Measurements from ENCODE around the gene MYOZ2.

GRCh38 chr4:119227690-119228089 lies 92.1 kb downstream of the MYOZ2 start:
- TF ChIP-seq FOXM1 (CRISPR knock-in tag; IDR thresholded peaks at IDR 0.05) = no peak
- no peak for TF ChIP-seq GTF3A (CRISPR knock-in tag; conservative IDR thresholded peaks at IDR 0.05)
- no peak for TF ChIP-seq EP300 (IDR thresholded peaks at IDR 0.05; ENCODE audit: low read depth in 2 of 2, low read length in 2 of 2)
- TF ChIP-seq EP300 (CRISPR knock-in tag; IDR thresholded peaks at IDR 0.05; ENCODE audit: borderline replicate concordance) = no peak
- no peak for TF ChIP-seq CTCF (CRISPR knock-in tag; IDR thresholded peaks at IDR 0.05)
- TF ChIP-seq TBL1XR1 (IDR thresholded peaks at IDR 0.05; ENCODE audit: borderline replicate concordance, low read length, partially characterized antibody) = no peak
- no peak for TF ChIP-seq ZNF501 (CRISPR knock-in tag; IDR thresholded peaks at IDR 0.05)
- no peak for TF ChIP-seq MAF1 (CRISPR knock-in tag; IDR thresholded peaks at IDR 0.05; ENCODE audit: borderline replicate concordance)

All from HepG2 (cell line).